ENCODE results near the gene MRPL41. TPM values are rescaled to one million over a fixed set of nuclear protein-coding genes. Genes with fewer than 3 reads are reported as not detected.

Gene MRPL41
- total RNA-seq: 100 to 1,000 TPM; 118 to 389 (median 196) TPM
- polyA plus RNA-seq: 100 to 1,000 TPM; 160 to 847 TPM
- long read RNA-seq, donor 1, transcript MRPL41-201 (2 exons, 1,262 nt): major isoform, 421 of 435 reads
- long read RNA-seq, donor 1, partial matches to known transcripts: 13 of 435 reads
- long read RNA-seq, donor 1, other reads (novel, unspliced or antisense): 1 of 435 reads
- long read RNA-seq, donor 2, transcript MRPL41-201 (2 exons, 1,262 nt): major isoform, 101 of 107 reads
- long read RNA-seq, donor 2, partial matches to known transcripts: 6 of 107 reads
- long read RNA-seq, donor 2, other reads (novel, unspliced or antisense): 0 of 107 reads
- long read RNA-seq, donor 3, transcript MRPL41-201 (2 exons, 1,262 nt): major isoform, 213 of 229 reads
- long read RNA-seq, donor 3, partial matches to known transcripts: 0 of 229 reads
- long read RNA-seq, donor 3, other reads (novel, unspliced or antisense): 16 of 229 reads

DNA sequence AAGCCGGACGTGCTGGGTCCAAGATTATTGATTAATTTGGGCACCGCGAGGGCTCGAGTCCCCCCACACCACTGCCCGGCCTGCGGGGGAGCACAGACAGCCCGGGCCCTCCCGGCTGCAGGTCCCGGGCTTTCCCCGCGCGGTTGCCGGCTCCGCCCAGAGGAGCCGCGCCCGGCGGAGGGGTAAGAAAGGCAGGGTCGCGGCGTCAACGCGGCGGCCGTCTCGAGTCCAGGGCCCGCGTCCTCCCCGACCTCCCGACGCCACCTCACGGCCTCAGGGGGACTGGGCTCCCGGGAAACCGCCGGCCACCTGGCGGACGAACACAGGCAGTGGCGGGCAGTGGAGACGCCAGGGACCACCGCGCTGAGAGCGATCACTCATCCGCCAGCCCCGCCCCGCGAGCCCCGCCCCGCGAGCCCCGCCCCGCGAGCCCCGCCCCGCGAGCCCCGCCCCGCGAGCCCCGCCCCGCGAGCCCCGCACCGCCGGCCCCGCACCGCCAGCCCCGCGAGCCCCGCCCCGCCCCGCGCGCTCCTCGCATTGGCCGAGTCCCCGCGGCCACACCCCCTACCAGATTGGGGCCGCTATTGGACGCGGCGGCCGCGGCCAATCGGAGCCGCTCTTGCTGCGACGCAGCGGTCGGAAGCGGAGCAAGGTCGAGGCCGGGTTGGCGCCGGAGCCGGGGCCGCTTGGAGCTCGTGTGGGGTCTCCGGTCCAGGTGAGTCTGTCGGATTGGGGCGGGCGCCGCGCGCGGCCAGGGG lies at the start of gene MRPL41:
Gene MRPL41, plus strand, starts transcription at position 616 of the 758 bp plus-strand sequence. CDS start 203 bp downstream, outside the sequence.
- H3K4me3 ChIP-seq: peak within 1 kb of the TSS; percentile 61 to 99 (median 81)
- H3K27ac ChIP-seq: peak within 1 kb of the TSS; percentile 84 to 99 (median 95)
- H3K36me3 ChIP-seq: peaks cover 0 to 36% (median 26%) of the 10 kb centered on the region in 9 donors
- intact Hi-C loops (cut with DNase I): loop anchor here in 2 of 10 donors (2.0 kb wide), 2 partner anchors 27 to 67 kb away; partner anchors contain the start of genes DPH7 (in 1 of the 2) and EHMT1 (in 1 of the 2)
- peaks cover 0 to under 1% (median 0%) of the 10 kb centered on the region in 12 donors for H3K9me3 ChIP-seq
- H3K4me1 ChIP-seq: peaks cover 0 to 35% (median 14%) of the 10 kb centered on the region in 12 donors
- no peaks in the 10 kb centered on the region for H3K27me3 ChIP-seq
- DNase-seq (peak; percentile 90 to 96 (median 94)), ATAC-seq (peak; percentile 63 to 84 (median 77))
- WGBS, 4 donors: 0 to 1% (median 0%) methylated on average over 14 to 106 of the region's 106 CpGs
- TF ChIP-seq POLR2A (IDR thresholded peaks at IDR 0.05): peak; percentile 96
- TF ChIP-seq, protein P1, sequence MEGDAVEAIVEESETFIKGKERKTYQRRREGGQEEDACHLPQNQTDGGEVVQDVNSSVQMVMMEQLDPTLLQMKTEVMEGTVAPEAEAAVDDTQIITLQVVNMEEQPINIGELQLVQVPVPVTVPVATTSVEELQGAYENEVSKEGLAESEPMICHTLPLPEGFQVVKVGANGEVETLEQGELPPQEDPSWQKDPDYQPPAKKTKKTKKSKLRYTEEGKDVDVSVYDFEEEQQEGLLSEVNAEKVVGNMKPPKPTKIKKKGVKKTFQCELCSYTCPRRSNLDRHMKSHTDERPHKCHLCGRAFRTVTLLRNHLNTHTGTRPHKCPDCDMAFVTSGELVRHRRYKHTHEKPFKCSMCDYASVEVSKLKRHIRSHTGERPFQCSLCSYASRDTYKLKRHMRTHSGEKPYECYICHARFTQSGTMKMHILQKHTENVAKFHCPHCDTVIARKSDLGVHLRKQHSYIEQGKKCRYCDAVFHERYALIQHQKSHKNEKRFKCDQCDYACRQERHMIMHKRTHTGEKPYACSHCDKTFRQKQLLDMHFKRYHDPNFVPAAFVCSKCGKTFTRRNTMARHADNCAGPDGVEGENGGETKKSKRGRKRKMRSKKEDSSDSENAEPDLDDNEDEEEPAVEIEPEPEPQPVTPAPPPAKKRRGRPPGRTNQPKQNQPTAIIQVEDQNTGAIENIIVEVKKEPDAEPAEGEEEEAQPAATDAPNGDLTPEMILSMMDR (IDR thresholded peaks at IDR 0.05): peak in 11 of 12 donors; percentile 24 to 62 (median 46)

DNA sequence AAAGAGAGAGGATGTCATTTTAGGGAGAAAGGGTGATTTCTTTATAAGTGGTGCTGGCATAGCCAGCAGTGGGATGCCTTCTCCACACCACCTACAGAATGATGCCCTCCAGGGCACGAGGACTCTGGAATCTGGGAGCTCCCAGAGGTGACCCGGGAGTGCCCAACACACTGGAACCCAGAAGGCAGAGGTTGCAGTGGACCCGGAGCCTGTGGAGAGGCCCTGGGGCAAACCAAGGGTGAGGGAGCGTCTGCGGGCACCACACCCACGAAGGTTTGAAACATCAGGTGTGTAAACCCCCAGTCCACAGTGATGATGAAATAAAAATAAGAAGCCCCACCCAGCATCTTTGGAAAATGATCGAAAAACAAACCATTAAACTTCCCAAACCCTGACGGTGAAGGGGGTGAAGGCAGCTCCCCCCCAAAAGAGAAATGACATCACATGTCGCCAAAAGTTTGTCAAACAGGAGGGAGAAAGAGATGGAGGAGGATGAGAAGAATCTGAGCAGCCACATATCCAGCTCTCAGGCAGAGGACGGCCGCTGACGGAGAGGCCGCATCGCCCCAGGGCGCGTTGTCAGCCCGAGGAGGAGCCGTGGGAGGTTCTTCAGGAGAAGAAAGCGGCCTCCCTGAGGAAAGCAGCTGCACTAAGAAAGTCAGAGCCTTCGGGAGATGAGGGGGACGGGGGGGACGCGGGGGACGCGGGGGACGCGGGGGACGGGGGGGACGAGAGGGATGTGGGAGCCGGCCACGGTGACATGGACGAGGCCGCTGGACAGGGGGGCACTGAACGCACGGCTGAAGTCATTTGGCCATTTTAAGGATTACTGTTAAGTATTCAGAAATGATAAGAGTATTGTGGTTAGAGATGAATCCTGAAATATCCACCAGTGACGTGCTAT lies 49.4 kb upstream of the MRPL41 start:
- Histone ChIP-seq H3K36me3 (peaks cover 0 to 21% (median 0%) of the 10 kb centered on the region in 9 donors), H3K9me3 (no peaks in the 10 kb centered on the region), H3K4me1 (no peaks in the 10 kb centered on the region), H3K27me3 (no peaks in the 10 kb centered on the region), H3K4me3 (no peak overlapping the region), H3K27ac (no peak overlapping the region)
- peak in 1 of 5 donors; percentile 7 for DNase-seq
- ATAC-seq: no peak
- 80 to 90% (median 84%) methylated on average over 33 to 36 of the region's 36 CpGs for WGBS, 4 donors
- TF ChIP-seq, protein P1 (IDR thresholded peaks at IDR 0.05): no peak
- no peak for TF ChIP-seq POLR2A (IDR thresholded peaks at IDR 0.05)
- intact Hi-C loops (cut with DNase I): loop anchor here in 1 of 10 donors (10.0 kb wide), 1 partner anchor 357 kb away; no protein-coding TSS in a partner anchor

- 91 to 94% (median 92%) methylated on average over 7 of the region's 7 CpGs for WGBS, 4 donors
- no peak overlapping the region for H3K4me3 ChIP-seq
- no peaks in the 10 kb centered on the region for H3K4me1 ChIP-seq
- H3K9me3 ChIP-seq: peaks cover 0 to under 1% (median 0%) of the 10 kb centered on the region in 12 donors
- ATAC-seq (no peak), DNase-seq (no peak)
- H3K36me3 ChIP-seq: peaks cover 0 to 20% (median 0%) of the 10 kb centered on the region in 9 donors
- H3K27ac ChIP-seq: no peak overlapping the region
- intact Hi-C loops (cut with DNase I): loop anchor here in 1 of 10 donors (10.0 kb wide), 1 partner anchor 360 kb away; no protein-coding TSS in a partner anchor
- TF ChIP-seq POLR2A (IDR thresholded peaks at IDR 0.05): no peak
- TF ChIP-seq, protein P1 (IDR thresholded peaks at IDR 0.05): no peak
- no peaks in the 10 kb centered on the region for H3K27me3 ChIP-seq
These were observed 47.3 kb upstream of the MRPL41 start for GRCh38 chr9:137504432-137504777.
